GM21619 (cell line): ENCODE measurements around the gene TAF1D.

Source experiments
- ATAC-seq: cut with Tn5 transposase; IDR thresholded peaks from one replicate; pipeline ENCODE4 v1.9.1; 2021; ENCODE audit not compliant: unreplicated experiment

TAF1D gene

GRCh38 chr11:93727985-93728791 lies 13.1 kb downstream of the TAF1D start:
- ATAC-seq = no peak

GRCh38 chr11:93724089-93724488 lies 17.2 kb downstream of the TAF1D start:
- ATAC-seq = no peak

GRCh38 chr11:93720522-93720921 lies 20.8 kb downstream of the TAF1D start:
- ATAC-seq = no peak

GRCh38 chr11:93719310-93719709 lies 22.0 kb downstream of the TAF1D start:
- ATAC-seq = no peak

- ATAC-seq = peak; percentile 89
Observed at GRCh38 chr11:93718057-93718563, 23.2 kb downstream of the TAF1D start.

- no peak for ATAC-seq
Observed at GRCh38 chr11:93717501-93717900, 23.8 kb downstream of the TAF1D start.

- ATAC-seq = no peak
Observed at GRCh38 chr11:93715797-93716396, 25.4 kb downstream of the TAF1D start.

GRCh38 chr11:93712678-93713077 lies 28.6 kb downstream of the TAF1D start:
- no peak for ATAC-seq

GRCh38 chr11:93710239-93710638 lies 31.1 kb downstream of the TAF1D start:
- ATAC-seq = no peak

- ATAC-seq = no peak
Observed at GRCh38 chr11:93704237-93704636, 37.1 kb downstream of the TAF1D start.

GRCh38 chr11:93700830-93701229 lies 40.5 kb downstream of the TAF1D start:
- ATAC-seq = no peak

- no peak for ATAC-seq
Observed at GRCh38 chr11:93697611-93698010, 43.7 kb downstream of the TAF1D start.

GRCh38 chr11:93694557-93694956 lies 46.7 kb downstream of the TAF1D start:
- ATAC-seq = no peak

GRCh38 chr11:93694109-93694508 lies 47.2 kb downstream of the TAF1D start:
- ATAC-seq = no peak

- ATAC-seq = peak; percentile 91
Observed at GRCh38 chr11:93689240-93689639, 52.1 kb downstream of the TAF1D start.

- no peak for ATAC-seq
Observed at GRCh38 chr11:93686812-93687211, 54.5 kb downstream of the TAF1D start.

GRCh38 chr11:93686226-93686625 lies 55.1 kb downstream of the TAF1D start:
- no peak for ATAC-seq
